Measurements from ENCODE around the gene FNDC11.

The FNDC11 gene

GRCh38 chr20:63518351-63518861 is 35.6 kb upstream of the FNDC11 start:
- no peak overlapping the region for H3K27ac ChIP-seq (ENCODE audit: low read depth, low read length, severe bottlenecking)

DNA sequence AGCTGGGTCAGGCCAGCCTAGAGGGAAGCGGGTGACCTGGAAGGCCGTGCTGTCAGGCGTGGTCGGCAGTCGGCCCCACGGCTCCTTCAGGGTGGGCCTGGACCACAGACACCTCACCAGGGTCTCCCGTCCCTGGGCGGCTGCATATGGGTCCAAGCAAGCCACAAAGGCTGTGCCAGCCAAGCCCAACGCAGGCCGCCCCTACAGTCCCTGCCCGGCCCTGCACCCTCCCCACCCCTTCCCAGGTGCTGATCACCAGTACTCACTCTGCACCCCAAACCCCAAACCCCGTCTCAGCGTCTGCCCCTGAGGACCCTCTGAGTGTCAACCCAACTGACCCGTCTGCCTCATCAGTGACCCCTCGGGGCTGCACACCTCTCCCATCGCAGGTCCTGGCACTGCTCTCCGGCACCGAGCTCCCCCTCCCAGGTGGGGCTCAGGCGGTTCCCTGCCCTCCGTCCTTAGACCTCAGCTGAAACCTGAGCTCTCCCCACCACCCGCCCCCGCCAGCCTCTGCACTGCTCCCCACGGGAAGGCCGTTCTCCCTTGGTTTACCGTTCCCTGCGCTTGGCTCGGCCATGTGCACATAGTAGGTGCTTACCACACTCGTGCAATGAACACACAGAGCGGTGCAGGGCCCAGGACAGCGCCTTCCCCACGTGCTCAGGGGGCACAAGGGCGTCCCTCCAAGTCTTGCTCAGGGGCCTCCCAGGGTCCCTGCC is 34.9 kb upstream of the FNDC11 start:
- H3K4me3 ChIP-seq (ENCODE audit: extremely low read depth, insufficient read depth, low read length, poor library complexity, severe bottlenecking) = peak overlapping the region; percentile 80
- peaks cover 26% of the 10 kb centered on the region for H3K36me3 ChIP-seq (ENCODE audit: control insufficient read depth, insufficient read depth, low read length)
- peaks cover 16% of the 10 kb centered on the region for H3K9me3 ChIP-seq (ENCODE audit: control insufficient read depth, low read length)
- no peak overlapping the region for H3K27ac ChIP-seq (ENCODE audit: low read depth, low read length, severe bottlenecking)
- 70 to 76% methylated on average over 29 of the region's 32 CpGs for WGBS, 2 experiments (ENCODE audit: insufficient coverage in 2 of 2)
- H3K4me1 ChIP-seq (ENCODE audit: control insufficient read depth, insufficient read depth, low read length, poor library complexity, severe bottlenecking) = no peaks in the 10 kb centered on the region

More at GRCh38 chr20:63518351-63518861, 35.6 kb upstream of the FNDC11 start:
- no peak overlapping the region for H3K4me3 ChIP-seq (ENCODE audit: extremely low read depth, insufficient read depth, low read length, poor library complexity, severe bottlenecking)
- H3K4me1 ChIP-seq (ENCODE audit: control insufficient read depth, insufficient read depth, low read length, poor library complexity, severe bottlenecking) = no peaks in the 10 kb centered on the region
- 47 to 69% methylated on average over 17 of the region's 20 CpGs for WGBS, 2 experiments (ENCODE audit: insufficient coverage in 2 of 2)
- H3K36me3 ChIP-seq (ENCODE audit: control insufficient read depth, insufficient read depth, low read length) = peaks cover 20% of the 10 kb centered on the region
- peaks cover 12% of the 10 kb centered on the region for H3K9me3 ChIP-seq (ENCODE audit: control insufficient read depth, low read length)

DNA sequence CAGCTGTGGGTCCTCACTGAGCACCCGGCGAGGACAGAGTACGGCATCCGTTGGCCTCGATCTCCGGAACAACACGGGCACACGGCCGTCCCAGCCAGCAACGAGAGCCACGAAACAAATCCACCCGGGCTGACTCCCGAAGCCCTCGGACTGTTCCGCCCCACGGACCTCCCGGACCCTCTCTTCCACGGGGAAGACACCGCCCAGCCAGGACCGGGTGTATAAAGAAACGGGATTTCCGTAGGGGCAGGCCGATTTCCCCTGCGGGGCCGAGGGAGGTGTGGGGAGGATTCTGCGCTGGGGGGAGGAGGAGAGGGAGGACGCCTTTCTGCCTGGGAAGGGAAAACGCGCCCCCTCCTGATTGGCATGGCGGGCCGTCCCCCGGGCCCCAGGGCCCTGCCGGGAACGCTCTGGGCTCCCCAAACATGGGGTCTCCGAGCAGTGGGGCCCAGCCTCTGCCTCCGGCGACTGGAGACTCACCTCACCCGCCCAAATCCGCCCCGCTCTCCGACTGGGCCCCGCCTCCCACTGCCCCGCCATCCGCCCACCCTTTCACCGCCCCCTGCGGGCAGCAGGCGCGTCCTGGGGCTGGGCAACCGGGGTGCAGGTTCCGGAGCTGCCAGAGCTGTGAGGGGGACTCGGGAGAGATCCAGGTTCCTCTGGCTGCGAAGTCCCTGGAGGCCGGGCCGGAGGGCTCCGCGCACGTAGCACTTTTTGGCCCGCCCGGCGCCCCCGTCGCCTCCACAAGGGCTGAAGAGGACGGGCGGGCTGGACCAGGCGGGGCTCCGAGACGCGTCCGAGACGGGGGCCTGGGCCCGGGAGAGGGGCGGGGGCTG is 34.1 kb upstream of the FNDC11 start:
- peaks cover 26% of the 10 kb centered on the region for H3K36me3 ChIP-seq (ENCODE audit: control insufficient read depth, insufficient read depth, low read length)
- H3K4me1 ChIP-seq (ENCODE audit: control insufficient read depth, insufficient read depth, low read length, poor library complexity, severe bottlenecking) = no peaks in the 10 kb centered on the region
- peaks cover 16% of the 10 kb centered on the region for H3K9me3 ChIP-seq (ENCODE audit: control insufficient read depth, low read length)
- H3K4me3 ChIP-seq (ENCODE audit: extremely low read depth, insufficient read depth, low read length, poor library complexity, severe bottlenecking) = peak overlapping the region; percentile 80
- H3K27ac ChIP-seq (ENCODE audit: low read depth, low read length, severe bottlenecking) = peak overlapping the region; percentile 53
- WGBS, 2 experiments (ENCODE audit: insufficient coverage in 2 of 2) = 7 to 10% methylated on average over 55 to 56 of the region's 72 CpGs

GRCh38 chr20:63520504-63520933 is 33.4 kb upstream of the FNDC11 start, which contains the start of gene PPDPF:
Gene PPDPF, plus strand, starts transcription at chr20:63520765. Its CDS starts 544 bp downstream, at chr20:63521309.
- 0% methylated on average over 50 to 56 of the region's 64 CpGs for WGBS, 2 experiments (ENCODE audit: insufficient coverage in 2 of 2)

DNA sequence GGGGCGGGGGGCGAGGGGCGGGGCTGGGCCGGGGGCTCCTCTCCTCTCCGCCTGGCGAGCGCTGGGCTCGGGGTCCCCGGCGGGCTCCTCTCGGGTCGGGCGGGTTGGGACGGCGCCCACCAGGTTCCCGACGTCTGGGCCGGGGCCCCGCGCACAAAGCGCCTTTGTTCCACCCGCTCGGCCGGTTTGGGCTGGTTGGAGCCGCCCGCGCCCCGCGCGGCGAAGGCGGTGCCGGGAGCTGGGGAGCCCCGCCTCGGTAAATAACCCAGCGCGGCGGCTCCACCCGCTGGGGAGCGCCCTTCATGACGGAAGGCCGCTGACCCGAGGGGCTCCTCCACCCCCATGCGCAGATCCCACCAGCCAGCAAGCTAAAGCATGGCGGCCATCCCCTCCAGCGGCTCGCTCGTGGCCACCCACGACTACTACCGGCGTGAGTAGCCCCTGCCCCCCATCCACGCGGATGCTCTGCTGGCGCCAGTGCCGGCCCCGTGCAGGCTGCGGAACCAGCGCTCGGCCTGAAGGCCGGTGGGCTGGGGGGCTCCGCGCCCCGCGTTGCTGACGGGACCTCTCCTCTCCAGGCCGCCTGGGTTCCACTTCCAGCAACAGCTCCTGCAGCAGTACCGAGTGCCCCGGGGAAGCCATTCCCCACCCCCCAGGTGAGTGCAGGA is 32.9 kb upstream of the FNDC11 start:
- Histone ChIP-seq H3K4me3 (ENCODE audit: extremely low read depth, insufficient read depth, low read length, poor library complexity, severe bottlenecking) (peak overlapping the region; percentile 80), H3K27ac (ENCODE audit: low read depth, low read length, severe bottlenecking) (peak overlapping the region; percentile 84), H3K9me3 (ENCODE audit: control insufficient read depth, low read length) (peaks cover 16% of the 10 kb centered on the region), H3K4me1 (ENCODE audit: control insufficient read depth, insufficient read depth, low read length, poor library complexity, severe bottlenecking) (no peaks in the 10 kb centered on the region), H3K36me3 (ENCODE audit: control insufficient read depth, insufficient read depth, low read length) (peaks cover 26% of the 10 kb centered on the region)
- WGBS, 2 experiments (ENCODE audit: insufficient coverage in 2 of 2) = 0% methylated on average over 49 to 66 of the region's 68 CpGs

More at GRCh38 chr20:63520504-63520933, 33.4 kb upstream of the FNDC11 start, which contains the start of gene PPDPF:
- Histone ChIP-seq H3K4me3 (ENCODE audit: extremely low read depth, insufficient read depth, low read length, poor library complexity, severe bottlenecking) (peak within 1 kb of the TSS; percentile 80), H3K9me3 (ENCODE audit: control insufficient read depth, low read length) (peaks cover 16% of the 10 kb centered on the region), H3K27ac (ENCODE audit: low read depth, low read length, severe bottlenecking) (peak within 1 kb of the TSS; percentile 84), H3K4me1 (ENCODE audit: control insufficient read depth, insufficient read depth, low read length, poor library complexity, severe bottlenecking) (no peaks in the 10 kb centered on the region), H3K36me3 (ENCODE audit: control insufficient read depth, insufficient read depth, low read length) (peaks cover 26% of the 10 kb centered on the region)

GRCh38 chr20:63521602-63522001 is 32.4 kb upstream of the FNDC11 start:
- peaks cover 16% of the 10 kb centered on the region for H3K9me3 ChIP-seq (ENCODE audit: control insufficient read depth, low read length)
- WGBS, 2 experiments (ENCODE audit: insufficient coverage in 2 of 2) = 12 to 19% methylated on average over 8 to 13 of the region's 23 CpGs
- peak overlapping the region; percentile 84 for H3K27ac ChIP-seq (ENCODE audit: low read depth, low read length, severe bottlenecking)

GRCh38 chr20:63522091-63522868 is 31.7 kb upstream of the FNDC11 start:
- H3K36me3 ChIP-seq (ENCODE audit: control insufficient read depth, insufficient read depth, low read length) = peaks cover 26% of the 10 kb centered on the region
- 83 to 84% methylated on average over 9 to 12 of the region's 13 CpGs for WGBS, 2 experiments (ENCODE audit: insufficient coverage in 2 of 2)
- no peaks in the 10 kb centered on the region for H3K4me1 ChIP-seq (ENCODE audit: control insufficient read depth, insufficient read depth, low read length, poor library complexity, severe bottlenecking)
- H3K9me3 ChIP-seq (ENCODE audit: control insufficient read depth, low read length) = peaks cover 16% of the 10 kb centered on the region
- no peak overlapping the region for H3K27ac ChIP-seq (ENCODE audit: low read depth, low read length, severe bottlenecking)
- no peak overlapping the region for H3K4me3 ChIP-seq (ENCODE audit: extremely low read depth, insufficient read depth, low read length, poor library complexity, severe bottlenecking)

More at GRCh38 chr20:63521602-63522001, 32.4 kb upstream of the FNDC11 start:
- Histone ChIP-seq H3K4me1 (ENCODE audit: control insufficient read depth, insufficient read depth, low read length, poor library complexity, severe bottlenecking) (no peaks in the 10 kb centered on the region), H3K4me3 (ENCODE audit: extremely low read depth, insufficient read depth, low read length, poor library complexity, severe bottlenecking) (peak overlapping the region; percentile 80), H3K36me3 (ENCODE audit: control insufficient read depth, insufficient read depth, low read length) (peaks cover 26% of the 10 kb centered on the region)

GRCh38 chr20:63522981-63523611 is 30.9 kb upstream of the FNDC11 start:
- Histone ChIP-seq H3K36me3 (ENCODE audit: control insufficient read depth, insufficient read depth, low read length) (peaks cover 26% of the 10 kb centered on the region), H3K4me1 (ENCODE audit: control insufficient read depth, insufficient read depth, low read length, poor library complexity, severe bottlenecking) (no peaks in the 10 kb centered on the region), H3K4me3 (ENCODE audit: extremely low read depth, insufficient read depth, low read length, poor library complexity, severe bottlenecking) (no peak overlapping the region), H3K27ac (ENCODE audit: low read depth, low read length, severe bottlenecking) (no peak overlapping the region), H3K9me3 (ENCODE audit: control insufficient read depth, low read length) (peaks cover 16% of the 10 kb centered on the region)
- WGBS, 2 experiments (ENCODE audit: insufficient coverage in 2 of 2) = 92 to 97% methylated on average over 5 to 10 of the region's 11 CpGs

- no peak overlapping the region for H3K27ac ChIP-seq (ENCODE audit: low read depth, low read length, severe bottlenecking)
- peaks cover 26% of the 10 kb centered on the region for H3K36me3 ChIP-seq (ENCODE audit: control insufficient read depth, insufficient read depth, low read length)
- no peaks in the 10 kb centered on the region for H3K4me1 ChIP-seq (ENCODE audit: control insufficient read depth, insufficient read depth, low read length, poor library complexity, severe bottlenecking)
- peaks cover 16% of the 10 kb centered on the region for H3K9me3 ChIP-seq (ENCODE audit: control insufficient read depth, low read length)
- 81 to 82% methylated on average over 3 of the region's 3 CpGs for WGBS, 2 experiments (ENCODE audit: insufficient coverage in 2 of 2)
- no peak overlapping the region for H3K4me3 ChIP-seq (ENCODE audit: extremely low read depth, insufficient read depth, low read length, poor library complexity, severe bottlenecking)
Observed at GRCh38 chr20:63525185-63525584, 28.8 kb upstream of the FNDC11 start.

Data from mesodermal cell (in vitro differentiated cells).